SK-N-SH (cell line): ENCODE results near the gene DOCK3. TPM values are rescaled to one million over a fixed set of nuclear protein-coding genes. Genes with fewer than 3 reads are reported as not detected.

Experiments used
- CTCF ChIA-PET: fragments of 300-600, 350-600 bp; formaldehyde crosslinking; extraction: SDS; loops from one replicate; lab custom pipeline; 2021; lab: Yijun Ruan, JAX
- POLR2A ChIA-PET: fragments of 350-600 bp; sonication (Branson Sonifier 250); formaldehyde crosslinking; extraction: SDS; loops from one replicate; lab custom pipeline; 2020; ENCODE audit warnings: antibody characterized with exemption, inconsistent platforms; lab: Yijun Ruan, JAX
- DNase-seq: peaks from one replicate; pipeline ENCODE4 v3.0.0; 2012
- H2AFZ ChIP-seq: fragments of 200-600 bp; sonication (generic); 2 replicates; pipeline ENCODE4 v1.8.1; 2016; ENCODE audit warnings: antibody characterized with exemption, mild to moderate bottlenecking, low read depth
- H3F3A ChIP-seq: fragments of 200-600 bp; sonication (generic); replicated peaks from 2 replicates; pipeline ENCODE3; 2016; ENCODE audit warnings: antibody characterized with exemption, mild to moderate bottlenecking; ENCODE audit not compliant: insufficient read depth
- H3K27ac ChIP-seq, 2 experiments: fragments of 200-500 bp in 1 of 2; fragments of 200-600 bp in 1 of 2; sonication (Bioruptor generic) in 1 of 2; sonication (generic), shearing (Covaris generic) in 1 of 2; 2 replicates each; pipeline versions ENCODE4 v1.5.1 to v1.6.1; 2014 to 2016; ENCODE audit warnings: low read depth in 2 of 2, inconsistent platforms in 1 of 2, low read length in 1 of 2, mild to moderate bottlenecking in 1 of 2, mixed read lengths in 1 of 2
- H3K27me3 ChIP-seq: fragments of 200-600 bp; sonication (generic), shearing (Covaris generic); 2 replicates; pipeline ENCODE4 v1.6.1; 2016; ENCODE audit warnings: mixed run types; ENCODE audit not compliant: insufficient read depth
- H3K36me3 ChIP-seq, 2 experiments: fragments of 200-500 bp in 1 of 2; fragments of 200-600 bp in 1 of 2; sonication (Bioruptor generic) in 1 of 2; sonication (generic) in 1 of 2; replicated peaks in 1 of 2; 2 replicates each; pipeline versions ENCODE3 to v1.5.1; 2014 to 2016; ENCODE audit warnings: low read length in 1 of 2, mild to moderate bottlenecking in 1 of 2; ENCODE audit not compliant: insufficient read depth in 2 of 2, control insufficient read depth in 1 of 2
- H3K4me1 ChIP-seq, 2 experiments: fragments of 200-500 bp in 1 of 2; fragments of 200-600 bp in 1 of 2; sonication (Bioruptor generic) in 1 of 2; sonication (generic), shearing (Covaris generic) in 1 of 2; 2 replicates each; pipeline versions ENCODE4 v1.5.1 to v1.6.1; 2014 to 2016; ENCODE audit warnings: low read depth in 1 of 2, low read length in 1 of 2, mixed run types in 1 of 2; ENCODE audit not compliant: insufficient read depth in 2 of 2, control insufficient read depth in 1 of 2
- H3K4me2 ChIP-seq: fragments of 200-600 bp; sonication (generic), shearing (Covaris generic); 2 replicates; pipeline ENCODE4 v1.6.1; 2017; ENCODE audit warnings: mixed run types
- H3K4me3 ChIP-seq, 2 experiments: fragments of 200-500 bp in 1 of 2; fragments of 200-600 bp in 1 of 2; sonication (Bioruptor generic) in 1 of 2; sonication (generic), shearing (Covaris generic) in 1 of 2; 2 replicates each; pipeline versions ENCODE4 v1.5.1 to v1.8.1; 2014 to 2016; ENCODE audit warnings: low read depth in 2 of 2, inconsistent platforms in 1 of 2, low read length in 1 of 2, mild to moderate bottlenecking in 1 of 2, mixed read lengths in 1 of 2, moderate library complexity in 1 of 2
- H3K79me2 ChIP-seq: fragments of 200-600 bp; sonication (generic); 2 replicates; pipeline ENCODE4 v1.8.1; 2017; ENCODE audit warnings: mild to moderate bottlenecking; ENCODE audit not compliant: insufficient read depth
- H3K9ac ChIP-seq: fragments of 200-600 bp; sonication (generic); 2 replicates; pipeline ENCODE4 v1.6.1; 2017; ENCODE audit warnings: mixed run types
- H3K9me2 ChIP-seq: fragments of 200-600 bp; sonication (generic); 2 replicates; pipeline ENCODE4 v1.6.1; 2017; ENCODE audit warnings: mixed run types
- H3K9me3 ChIP-seq: fragments of 200-600 bp; sonication (generic); 2 replicates; pipeline ENCODE4 v1.6.1; 2017; ENCODE audit warnings: mixed run types, mild to moderate bottlenecking, moderate library complexity
- H4K20me1 ChIP-seq: fragments of 200-600 bp; sonication (generic); 2 replicates; pipeline ENCODE4 v1.6.1; 2017; ENCODE audit warnings: mild to moderate bottlenecking, mixed run types; ENCODE audit not compliant: insufficient read depth
- CHD2 ChIP-seq: fragments of 150-350 bp; IDR thresholded peaks from 2 replicates; pipeline ENCODE4 v1.6.1; 2018; ENCODE audit warnings: low read length; ENCODE audit not compliant: partially characterized antibody
- ELF1 ChIP-seq: IDR thresholded peaks from 2 replicates; pipeline ENCODE4 v1.4.0; 2012
- FOSL2 ChIP-seq: IDR thresholded peaks from 2 replicates; pipeline ENCODE4 v1.4.0; 2012; ENCODE audit warnings: low read depth, mild to moderate bottlenecking, moderate library complexity, borderline replicate concordance
- JUND ChIP-seq: IDR thresholded peaks from 2 replicates; pipeline ENCODE4 v1.4.0; 2012
- MXI1 ChIP-seq: IDR thresholded peaks from 2 replicates; pipeline ENCODE4 v1.6.1; 2012; ENCODE audit warnings: mild to moderate bottlenecking, low read depth, low read length, improper control_type of control experiment
- POLR2AphosphoS5 ChIP-seq: IDR thresholded peaks from 2 replicates; pipeline ENCODE4 v1.6.1; 2012; ENCODE audit warnings: low read depth, low read length
- TCF12 ChIP-seq: IDR thresholded peaks from 2 replicates; pipeline ENCODE4 v1.4.0; 2012
- TEAD4 ChIP-seq: IDR thresholded peaks from 2 replicates; pipeline ENCODE4 v1.4.0; 2012; ENCODE audit warnings: mild to moderate bottlenecking, borderline replicate concordance; ENCODE audit not compliant: insufficient read depth
- USF1 ChIP-seq: IDR thresholded peaks from 2 replicates; pipeline ENCODE4 v1.4.0; 2012; ENCODE audit warnings: low read depth, borderline replicate concordance
- YY1 ChIP-seq: IDR thresholded peaks from 2 replicates; pipeline ENCODE4 v1.4.0; 2012; ENCODE audit warnings: low read depth, mild to moderate bottlenecking
- ZBTB33 ChIP-seq: IDR thresholded peaks from 2 replicates; pipeline ENCODE4 v1.4.0; 2012; ENCODE audit warnings: low read depth, borderline replicate concordance
- WGBS: methylation state at CpG from one replicate; pipeline ENCODE4 v1.1.6; 2017; ENCODE audit warnings: low lambda C conversion rate; 5-methylcytosine and 5-hydroxymethylcytosine counted together
- polyA plus RNA-seq, 3 experiments: library from polyadenylated mRNA; depleted of rRNA; stranded (reverse); fragments of >200 nt; gene quantifications; 2 replicates each; pipeline ENCODE4 v1.2.3, GENCODE V29; 2012

DOCK3 gene
- polyA plus RNA-seq, 1 of the 3 experiments (the other 2 are of a cell fraction) = 0.05 TPM

DNA sequence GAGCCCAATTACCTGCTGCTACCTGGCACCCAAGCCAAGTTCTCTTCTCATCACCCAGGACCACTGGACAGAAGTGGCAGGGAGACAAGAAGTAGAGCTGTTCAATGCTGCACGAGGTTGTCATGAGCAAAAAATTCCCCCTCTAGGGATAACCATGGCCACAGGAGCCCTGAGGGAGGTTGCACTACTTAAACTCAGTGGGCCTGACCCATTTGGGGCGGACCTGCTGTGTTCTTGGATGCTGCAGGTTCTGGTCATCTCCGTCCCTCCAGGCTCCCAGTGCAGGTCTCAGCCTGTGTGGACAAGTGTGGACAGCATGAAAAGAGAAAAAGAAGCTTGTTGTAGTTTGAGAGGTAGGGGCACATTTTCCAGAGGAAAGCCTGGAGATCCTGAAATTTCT is 684.3 kb downstream of the DOCK3 start:
- Histone ChIP-seq H3K4me3 (no peak overlapping the region), H4K20me1 (no peaks in the 10 kb centered on the region), H2AFZ (no peak overlapping the region), H3K27me3 (no peaks in the 10 kb centered on the region; the same call in 1 of the 2 replicates), H3K9me2 (no peaks in the 10 kb centered on the region), H3K9me3 (no peaks in the 10 kb centered on the region), H3K4me1 (no peaks in the 10 kb centered on the region), H3K36me3 (no peaks in the 10 kb centered on the region), H3K4me2 (no peak overlapping the region), H3F3A (no peaks in the 10 kb centered on the region), H3K79me2 (no peaks in the 10 kb centered on the region), H3K27ac (no peak overlapping the region), H3K9ac (no peak overlapping the region)
- ChIA-PET CTCF (interaction anchor here (1.0 to 2.2 kb wide), 3 partner anchors 13 to 743 kb away, joined by 3 to 8 read pairs (median 4); no protein-coding TSS in a partner anchor), POLR2A (interaction anchor here (0.6 kb wide), 1 partner anchor 17 kb away, joined by 3 read pairs; no protein-coding TSS in a partner anchor)
- 25% methylated on average over 3 of the region's 3 CpGs for WGBS
- no peak for DNase-seq
- no peak for TF ChIP-seq USF1
- no peak for TF ChIP-seq JUND

- Histone ChIP-seq H3K9me3 (no peaks in the 10 kb centered on the region), H3K36me3 (no peaks in the 10 kb centered on the region), H3K9ac (no peak overlapping the region), H3K4me2 (no peak overlapping the region), H3K4me1 (no peaks in the 10 kb centered on the region), H3F3A (no peaks in the 10 kb centered on the region), H3K27me3 (no peaks in the 10 kb centered on the region; the same call in 1 of the 2 replicates), H3K79me2 (no peaks in the 10 kb centered on the region), H4K20me1 (no peaks in the 10 kb centered on the region), H3K4me3 (no peak overlapping the region), H3K9me2 (no peaks in the 10 kb centered on the region), H3K27ac (no peak overlapping the region), H2AFZ (no peak overlapping the region)
- ChIA-PET CTCF (interaction anchor here (2.2 kb wide), 1 partner anchor 11 kb away, joined by 8 read pairs; no protein-coding TSS in a partner anchor), POLR2A (no interaction called here)
- TF ChIP-seq CHD2 = no peak
- no peak for TF ChIP-seq TEAD4
- no peak for TF ChIP-seq TCF12
- no peak for TF ChIP-seq ELF1
- TF ChIP-seq YY1 = no peak
- TF ChIP-seq POLR2AphosphoS5 = no peak
- TF ChIP-seq FOSL2 = no peak
- DNase-seq = no peak
- 49% methylated on average over 3 of the region's 3 CpGs for WGBS
Measured at GRCh38 chr3:51360806-51361205, 686.1 kb downstream of the DOCK3 start.

DNA sequence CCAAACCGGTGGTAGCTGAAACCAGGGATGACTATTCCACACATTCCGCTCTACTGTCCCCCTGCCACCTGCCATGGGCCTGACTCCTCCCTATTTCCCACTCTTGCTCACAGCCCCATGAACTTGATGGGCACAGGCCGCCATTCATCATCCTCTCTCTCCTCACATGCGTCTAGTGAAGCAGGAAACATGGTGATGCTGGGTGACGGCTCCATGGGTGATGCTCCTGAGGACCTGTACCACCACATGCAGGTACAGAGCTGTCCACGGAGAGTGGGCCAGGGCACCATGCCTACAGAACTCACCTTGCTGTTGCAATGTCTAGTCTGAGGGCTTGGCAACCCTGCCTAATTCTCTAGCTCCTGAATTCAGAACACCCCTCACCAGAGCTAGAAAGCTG is 687.0 kb downstream of the DOCK3 start:
- 42% methylated on average over 6 of the region's 6 CpGs for WGBS
- no peaks in the 10 kb centered on the region for H3F3A ChIP-seq
- H3K9me3 ChIP-seq = no peaks in the 10 kb centered on the region
- no peaks in the 10 kb centered on the region for H3K79me2 ChIP-seq
- DNase-seq = no peak
- no peak overlapping the region for H2AFZ ChIP-seq
- CTCF ChIA-PET = interaction anchor here (0.9 to 2.0 kb wide), 3 partner anchors 10 to 746 kb away, joined by 3 to 16 read pairs (median 3); no protein-coding TSS in a partner anchor
- H3K9me2 ChIP-seq = no peaks in the 10 kb centered on the region
- H3K27me3 ChIP-seq = no peaks in the 10 kb centered on the region; the same call in 1 of the 2 replicates
- no peak overlapping the region for H3K4me3 ChIP-seq
- POLR2A ChIA-PET = no interaction called here
- no peaks in the 10 kb centered on the region for H3K4me1 ChIP-seq
- no peaks in the 10 kb centered on the region for H3K36me3 ChIP-seq
- H3K27ac ChIP-seq = no peak overlapping the region
- H3K4me2 ChIP-seq = no peak overlapping the region
- H3K9ac ChIP-seq = no peak overlapping the region
- TF ChIP-seq MXI1 (no peak), ZBTB33 (no peak)
- TF ChIP-seq, all 33 proteins: peak for 0
- H4K20me1 ChIP-seq = no peaks in the 10 kb centered on the region
